ENCODE results near the gene ABTB2.

Gene ABTB2

DNA sequence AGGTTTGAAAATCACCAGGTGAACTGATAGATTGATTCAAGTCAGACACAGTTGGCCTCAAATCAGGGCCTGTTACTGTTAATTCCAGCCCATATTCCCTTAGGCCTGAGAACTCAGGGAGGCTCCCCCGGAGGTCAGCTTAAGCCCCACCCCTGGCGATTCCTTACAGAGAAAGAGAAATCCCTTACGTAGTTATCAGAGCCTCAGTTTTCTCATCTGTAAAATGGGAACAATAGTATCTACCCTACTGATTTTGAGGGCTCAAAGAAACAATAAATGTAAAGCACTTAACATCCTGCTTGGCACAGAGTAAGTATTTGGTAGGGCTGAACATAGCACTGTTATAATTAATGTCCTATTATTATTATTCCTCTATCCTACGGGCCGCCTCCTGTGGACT is 158.3 kb downstream of the ABTB2 start:
- Histone ChIP-seq H3K27ac (ENCODE audit: low read length) (no peak overlapping the region), H3K27me3 (ENCODE audit: insufficient read depth, low read length, poor library complexity) (peaks cover 2% of the 10 kb centered on the region), H3K79me2 (ENCODE audit: insufficient read depth, low read length) (no peaks in the 10 kb centered on the region), H3K4me2 (ENCODE audit: insufficient read depth, low read length) (no peak overlapping the region), H3K9me3 (ENCODE audit: insufficient read depth, low read length, severe bottlenecking) (no peaks in the 10 kb centered on the region), H4K20me1 (ENCODE audit: insufficient read depth, low read length) (0 out of 2 replicates have a peak, but pooled peaks cover 8% of the 10 kb centered on the region), H3K4me1 (ENCODE audit: insufficient read depth, low read length) (no peaks in the 10 kb centered on the region), H3K9ac (ENCODE audit: low read depth, low read length) (no peak overlapping the region), H3K4me3 (ENCODE audit: low read depth in 1 of 2, low read length in 2 of 2) (no peak overlapping the region), H2AFZ (ENCODE audit: low read depth, low read length) (no peak overlapping the region), H3K36me3 (ENCODE audit: insufficient read depth, low read length) (no peaks in the 10 kb centered on the region)
- ATAC-seq (ENCODE audit: insufficient read depth, low read depth) (no peak), DNase-seq (no peak)
- no peak for TF ChIP-seq EZH2 (IDR thresholded peaks at IDR 0.05; ENCODE audit: borderline replicate concordance, low read depth, low read length, severe bottlenecking)
- TF ChIP-seq, protein P1, sequence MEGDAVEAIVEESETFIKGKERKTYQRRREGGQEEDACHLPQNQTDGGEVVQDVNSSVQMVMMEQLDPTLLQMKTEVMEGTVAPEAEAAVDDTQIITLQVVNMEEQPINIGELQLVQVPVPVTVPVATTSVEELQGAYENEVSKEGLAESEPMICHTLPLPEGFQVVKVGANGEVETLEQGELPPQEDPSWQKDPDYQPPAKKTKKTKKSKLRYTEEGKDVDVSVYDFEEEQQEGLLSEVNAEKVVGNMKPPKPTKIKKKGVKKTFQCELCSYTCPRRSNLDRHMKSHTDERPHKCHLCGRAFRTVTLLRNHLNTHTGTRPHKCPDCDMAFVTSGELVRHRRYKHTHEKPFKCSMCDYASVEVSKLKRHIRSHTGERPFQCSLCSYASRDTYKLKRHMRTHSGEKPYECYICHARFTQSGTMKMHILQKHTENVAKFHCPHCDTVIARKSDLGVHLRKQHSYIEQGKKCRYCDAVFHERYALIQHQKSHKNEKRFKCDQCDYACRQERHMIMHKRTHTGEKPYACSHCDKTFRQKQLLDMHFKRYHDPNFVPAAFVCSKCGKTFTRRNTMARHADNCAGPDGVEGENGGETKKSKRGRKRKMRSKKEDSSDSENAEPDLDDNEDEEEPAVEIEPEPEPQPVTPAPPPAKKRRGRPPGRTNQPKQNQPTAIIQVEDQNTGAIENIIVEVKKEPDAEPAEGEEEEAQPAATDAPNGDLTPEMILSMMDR (IDR thresholded peaks at IDR 0.05; ENCODE audit: borderline replicate concordance, extremely low read depth, low read length, poor library complexity, severe bottlenecking): no peak

DNA sequence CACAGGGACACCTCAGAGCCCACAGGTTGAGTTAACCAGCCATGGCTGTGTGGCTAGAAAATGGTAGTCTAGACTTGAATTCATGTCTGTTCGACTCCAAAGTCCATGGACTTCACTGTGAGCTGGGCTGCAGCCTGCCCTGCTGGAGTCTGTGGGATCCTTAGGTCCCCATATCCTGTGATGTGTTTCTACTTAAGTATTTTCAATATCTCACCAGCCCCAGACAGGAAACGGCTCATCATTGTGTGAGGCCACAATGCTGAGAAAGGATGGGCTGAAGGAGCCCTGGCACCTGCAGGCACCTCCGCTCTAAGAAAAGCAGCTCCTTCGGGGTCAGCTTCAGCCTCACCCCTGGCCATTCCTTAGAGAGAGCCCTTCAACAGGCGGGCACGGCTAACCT is 159.3 kb downstream of the ABTB2 start:
- H4K20me1 ChIP-seq (ENCODE audit: insufficient read depth, low read length): 0 out of 2 replicates have a peak, but pooled peaks cover 8% of the 10 kb centered on the region
- H3K27me3 ChIP-seq (ENCODE audit: insufficient read depth, low read length, poor library complexity): peaks cover 1% of the 10 kb centered on the region
- DNase-seq (no peak), ATAC-seq (ENCODE audit: insufficient read depth, low read depth) (peak; percentile 60; the same call in 2 of the 3 replicates)
- TF ChIP-seq EZH2 (IDR thresholded peaks at IDR 0.05; ENCODE audit: borderline replicate concordance, low read depth, low read length, severe bottlenecking): no peak
- TF ChIP-seq, protein P1 (IDR thresholded peaks at IDR 0.05; ENCODE audit: borderline replicate concordance, extremely low read depth, low read length, poor library complexity, severe bottlenecking): no peak
- no peaks in the 10 kb centered on the region for H3K36me3 ChIP-seq (ENCODE audit: insufficient read depth, low read length)
- H3K79me2 ChIP-seq (ENCODE audit: insufficient read depth, low read length): no peaks in the 10 kb centered on the region
- H3K4me1 ChIP-seq (ENCODE audit: insufficient read depth, low read length): no peaks in the 10 kb centered on the region
- H3K27ac ChIP-seq (ENCODE audit: low read length): no peak overlapping the region
- H3K9me3 ChIP-seq (ENCODE audit: insufficient read depth, low read length, severe bottlenecking): no peaks in the 10 kb centered on the region
- no peak overlapping the region for H3K4me2 ChIP-seq (ENCODE audit: insufficient read depth, low read length)
- no peak overlapping the region for H2AFZ ChIP-seq (ENCODE audit: low read depth, low read length)
- no peak overlapping the region for H3K9ac ChIP-seq (ENCODE audit: low read depth, low read length)
- no peak overlapping the region for H3K4me3 ChIP-seq (ENCODE audit: low read depth in 1 of 2, low read length in 2 of 2)

DNA sequence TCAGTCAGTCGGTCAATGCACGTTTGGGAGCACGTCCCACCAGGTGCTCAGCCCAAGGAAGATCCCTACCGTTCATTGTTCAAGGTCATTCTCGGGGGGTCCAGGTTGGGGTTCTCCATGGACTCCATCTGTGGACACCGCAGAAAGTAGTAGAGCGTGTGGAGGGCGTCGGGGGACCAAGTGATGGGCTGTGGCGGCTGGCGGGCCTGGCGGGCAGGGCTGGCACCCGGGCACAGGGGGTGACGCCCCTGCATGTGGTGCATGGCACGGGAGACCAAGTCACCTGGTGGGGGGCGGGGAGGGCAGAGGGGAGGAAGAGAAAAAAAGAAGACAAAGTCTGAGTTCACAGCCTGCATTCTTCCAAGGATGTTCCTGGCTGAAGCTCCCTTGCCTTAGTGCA is 160.6 kb downstream of the ABTB2 start:
- TF ChIP-seq, protein P1 (IDR thresholded peaks at IDR 0.05; ENCODE audit: borderline replicate concordance, extremely low read depth, low read length, poor library complexity, severe bottlenecking): no peak
- TF ChIP-seq EZH2 (IDR thresholded peaks at IDR 0.05; ENCODE audit: borderline replicate concordance, low read depth, low read length, severe bottlenecking): no peak

More for the DNA sequence above, 160.6 kb downstream of the ABTB2 start:
- no peaks in the 10 kb centered on the region for H4K20me1 ChIP-seq (ENCODE audit: insufficient read depth, low read length)
- no peak overlapping the region for H3K27ac ChIP-seq (ENCODE audit: low read length)
- no peaks in the 10 kb centered on the region for H3K27me3 ChIP-seq (ENCODE audit: insufficient read depth, low read length, poor library complexity)
- no peaks in the 10 kb centered on the region for H3K9me3 ChIP-seq (ENCODE audit: insufficient read depth, low read length, severe bottlenecking)
- H3K4me2 ChIP-seq (ENCODE audit: insufficient read depth, low read length): no peak overlapping the region
- DNase-seq (no peak), ATAC-seq (ENCODE audit: insufficient read depth, low read depth) (no peak)
- no peak overlapping the region for H3K4me3 ChIP-seq (ENCODE audit: low read depth in 1 of 2, low read length in 2 of 2)
- H3K9ac ChIP-seq (ENCODE audit: low read depth, low read length): no peak overlapping the region
- no peaks in the 10 kb centered on the region for H3K4me1 ChIP-seq (ENCODE audit: insufficient read depth, low read length)
- H3K79me2 ChIP-seq (ENCODE audit: insufficient read depth, low read length): no peaks in the 10 kb centered on the region
- no peak overlapping the region for H2AFZ ChIP-seq (ENCODE audit: low read depth, low read length)
- no peaks in the 10 kb centered on the region for H3K36me3 ChIP-seq (ENCODE audit: insufficient read depth, low read length)

All from DND-41 (cell line).